Endothelial cell of umbilical vein (primary cell): ENCODE results near the gene BLM. TPM values are rescaled to one million over a fixed set of nuclear protein-coding genes. Genes with fewer than 3 reads are reported as not detected.

ENCODE experiments used
- BruUV-seq: library from RNA; stranded (reverse); fragments of 400-500 nt; replicated peaks from 2 replicates; lab custom pipeline; 2021; lab: Mats Ljungman, UMichigan
- CTCF ChIA-PET: fragments of 300-600, 350-600 bp; sonication (Branson Sonifier 250); formaldehyde crosslinking; loops from one replicate; lab custom pipeline; 2021; ENCODE audit warnings: antibody characterized with exemption, inconsistent platforms; lab: Charles Lee
- POLR2A ChIA-PET: fragments of 300-600, 350-600 bp; sonication (Branson Sonifier 250); formaldehyde crosslinking; loops from one replicate; lab custom pipeline; 2021; ENCODE audit warnings: antibody characterized with exemption, inconsistent platforms; lab: Charles Lee
- DNase-seq: peaks from one replicate; pipeline ENCODE4 v3.0.0-alpha.2; 2011; ENCODE audit warnings: low read depth, low spot score
- FAIRE-seq: peaks from 2 replicates; lab custom pipeline; 2011; peaks lifted over from hg19 to GRCh38; lab: Jason Lieb, UNC
- H2AFZ ChIP-seq: 2 replicates; pipeline ENCODE4 v1.6.0; 2012; ENCODE audit warnings: low read depth, low read length, control low read depth, inconsistent platforms
- H3K27ac ChIP-seq: 2 replicates; pipeline ENCODE4 v1.5.1; 2011; ENCODE audit warnings: low read depth, mild to moderate bottlenecking, control low read depth, low read length, moderate library complexity; ENCODE audit not compliant: insufficient read depth
- H3K27me3 ChIP-seq, 2 experiments: 2 replicates each; pipeline versions ENCODE4 v1.6.0 to v1.6.1; 2011; ENCODE audit warnings: low read length in 2 of 2, mixed read lengths in 1 of 2; ENCODE audit not compliant: control insufficient read depth in 2 of 2, insufficient read depth in 2 of 2
- H3K36me3 ChIP-seq, 2 experiments: 2 replicates in 1 of 2; 3 replicates in 1 of 2; pipeline ENCODE4 v1.5.1; 2011; ENCODE audit warnings: low read length in 2 of 2, mild to moderate bottlenecking in 1 of 2, moderate library complexity in 1 of 2; ENCODE audit not compliant: control insufficient read depth in 2 of 2, insufficient read depth in 2 of 2; ENCODE audit errors: extremely low read depth in 1 of 2
- H3K4me1 ChIP-seq: 3 replicates; pipeline ENCODE4 v1.5.1; 2011; ENCODE audit warnings: mild to moderate bottlenecking, low read length; ENCODE audit not compliant: control insufficient read depth, insufficient read depth; ENCODE audit errors: extremely low read depth
- H3K4me2 ChIP-seq: 2 replicates; pipeline ENCODE4 v1.6.1; 2011; ENCODE audit warnings: low read length, control low read depth, mixed read lengths; ENCODE audit not compliant: insufficient read depth
- H3K4me3 ChIP-seq, 3 experiments: fragments of 200-600 bp in 1 of 3; sonication (generic), shearing (Covaris generic) in 1 of 3; replicated peaks in 1 of 3; 2 replicates each; pipeline ENCODE4 v1.5.1; 2011 to 2016; ENCODE audit warnings: control low read depth in 3 of 3, low read length in 3 of 3, mild to moderate bottlenecking in 2 of 3, inconsistent platforms in 1 of 3, low read depth in 1 of 3, moderate library complexity in 1 of 3; ENCODE audit not compliant: insufficient read depth in 1 of 3
- H3K79me2 ChIP-seq: 2 replicates; pipeline ENCODE4 v1.6.0; 2012; ENCODE audit warnings: low read length, inconsistent platforms; ENCODE audit not compliant: control insufficient read depth, insufficient read depth
- H3K9ac ChIP-seq: replicated peaks from 2 replicates; pipeline ENCODE3; 2011; ENCODE audit warnings: low read length, control low read depth; ENCODE audit not compliant: insufficient read depth; ENCODE audit errors: extremely low read depth
- H3K9me1 ChIP-seq: replicated peaks from 3 replicates; pipeline ENCODE4 v1.6.0; 2011; ENCODE audit warnings: mild to moderate bottlenecking, low read length; ENCODE audit not compliant: control insufficient read depth, insufficient read depth; ENCODE audit errors: extremely low read depth
- H3K9me3 ChIP-seq: replicated peaks from 2 replicates; pipeline ENCODE4 v1.5.1; 2012; ENCODE audit warnings: low read length, inconsistent platforms; ENCODE audit not compliant: control insufficient read depth, insufficient read depth
- H4K20me1 ChIP-seq: replicated peaks from 2 replicates; pipeline ENCODE3; 2011; ENCODE audit warnings: mild to moderate bottlenecking, low read length; ENCODE audit not compliant: control insufficient read depth, insufficient read depth; ENCODE audit errors: extremely low read depth
- CTCF ChIP-seq, 2 donors: IDR thresholded peaks; 1 replicate in 1 of 2; 2 replicates in 1 of 2; pipeline ENCODE4 v1.5.1; 2011; ENCODE audit warnings: low read length in 2 of 2, mild to moderate bottlenecking in 2 of 2, moderate library complexity in 2 of 2, control low read depth in 1 of 2, inconsistent platforms in 1 of 2, low read depth in 1 of 2; ENCODE audit not compliant: insufficient read depth in 1 of 2; ENCODE audit errors: extremely low read depth in 1 of 2
- EZH2 ChIP-seq: IDR thresholded peaks from 2 replicates; pipeline ENCODE4 v1.6.1; 2012; ENCODE audit warnings: borderline replicate concordance, low read depth, mild to moderate bottlenecking, moderate library complexity, low read length, inconsistent platforms; ENCODE audit not compliant: severe bottlenecking
- FOS ChIP-seq: IDR thresholded peaks from 2 replicates; pipeline ENCODE4 v1.6.1; 2011; ENCODE audit warnings: mild to moderate bottlenecking, low read length, moderate library complexity, borderline replicate concordance; ENCODE audit not compliant: insufficient read depth
- GATA2 ChIP-seq: IDR thresholded peaks from 2 replicates; pipeline ENCODE4 v1.7.0; 2011; ENCODE audit warnings: low read depth, mild to moderate bottlenecking, moderate library complexity, mixed read lengths, low read length; ENCODE audit not compliant: insufficient read length, insufficient read depth
- JUN ChIP-seq: IDR thresholded peaks from 2 replicates; pipeline ENCODE4 v1.6.1; 2011; ENCODE audit warnings: borderline replicate concordance, low read depth; ENCODE audit not compliant: insufficient read length, insufficient read depth
- MAX ChIP-seq: IDR thresholded peaks from 2 replicates; pipeline ENCODE4 v1.6.1; 2011; ENCODE audit not compliant: insufficient read depth, insufficient read length
- MYC ChIP-seq: IDR thresholded peaks from one replicate; pipeline ENCODE4 v1.6.1; 2011; ENCODE audit warnings: mild to moderate bottlenecking, low read depth, low read length
- POLR2A ChIP-seq: IDR thresholded peaks from 2 replicates; pipeline ENCODE4 v1.6.1; 2012; ENCODE audit warnings: low read depth, mild to moderate bottlenecking, control low read depth, low read length
- POLR2AphosphoS5 ChIP-seq: IDR thresholded peaks from 2 replicates; pipeline ENCODE4 v1.6.1; 2012; ENCODE audit warnings: low read depth, mild to moderate bottlenecking, control low read depth, low read length, moderate library complexity; ENCODE audit not compliant: insufficient read depth
- dilution Hi-C: fragments of 300-500 bp; cut with MboI; formaldehyde crosslinking; loops from one replicate; pipeline ENCODE4 v1.15.0; 2019; ENCODE audit warnings: low sequenced_read_pairs; ENCODE audit not compliant: extremely low pct_ligation_motif_present
- intact Hi-C: fragments of 100-400 bp; cut with micrococcal nuclease; formaldehyde crosslinking; loops from one replicate; pipeline ENCODE4 v1.10.0; 2022
- polyA plus RNA-seq, 4 experiments: library from polyadenylated mRNA; depleted of rRNA in 3 of 4; stranded (reverse) in 3 of 4; unstranded in 1 of 4; fragments of >200 nt; gene quantifications; 2 replicates each; pipeline versions ENCODE4 v1.2.1 to v1.2.3, GENCODE V29; 2011 to 2012; ENCODE audit warnings: missing spikeins in 1 of 4
- total RNA-seq: library from RNA; stranded (reverse); gene quantifications from 2 replicates; pipeline ENCODE4 v1.2.3, GENCODE V29; 2021

BLM gene
- total and polyA plus RNA-seq, 2 donors (not counting 3 experiments of a cell fraction or from before 2014, with no cell fraction given), result 3.8 to 17.3 TPM

GRCh38 chr15:90749754-90750153 is 32.6 kb downstream of the BLM start:
- Histone ChIP-seq H3K9ac (no peak overlapping the region), H3K27me3 (no peaks in the 10 kb centered on the region), H3K9me1 (no peaks in the 10 kb centered on the region), H3K79me2 (no peaks in the 10 kb centered on the region), H3K36me3 (peaks cover 0 to 2% of the 10 kb centered on the region in 2 experiments), H2AFZ (no peak overlapping the region), H3K4me3 (no peak overlapping the region), H3K27ac (no peak overlapping the region), H3K9me3 (no peaks in the 10 kb centered on the region), H3K4me1 (no peaks in the 10 kb centered on the region), H3K4me2 (no peak overlapping the region), H4K20me1 (no peaks in the 10 kb centered on the region)
- intact Hi-C loops, result no loop called here
- dilution Hi-C loops, result no loop called here
- no peak for DNase-seq
- TSS peak; percentile 24 for BruUV-seq
- no peak for FAIRE-seq
- ChIA-PET POLR2A (no interaction called here), CTCF (interaction anchor here (0.6 to 1.3 kb wide), 3 partner anchors 37 to 136 kb away, joined by 3 to 4 read pairs (median 4); no protein-coding TSS in a partner anchor)
- no peak for TF ChIP-seq GATA2
- no peak for TF ChIP-seq EZH2
- no peak for TF ChIP-seq JUN
- no peak for TF ChIP-seq MAX
- TF ChIP-seq POLR2A, result no peak
- no peak for TF ChIP-seq MYC
- TF ChIP-seq POLR2AphosphoS5, result no peak
- no peak for TF ChIP-seq CTCF (IDR thresholded peaks at IDR 0.05; ENCODE audit: extremely low read depth in 1 of 2, insufficient read depth in 1 of 2, low read depth in 1 of 2, low read length in 2 of 2)
- no peak for TF ChIP-seq FOS
